Gastrocnemius medialis (tissue), 4 donors: ENCODE results near the gene TTC29. TPM values are rescaled to one million over a fixed set of nuclear protein-coding genes. Genes with fewer than 3 reads are reported as not detected.
"Not testable (repeated sequence)": the region's sequence is repeated elsewhere in the genome, so short reads cannot be mapped to it uniquely, and the experiment has no call there.

Experiments
- ATAC-seq, 2 donors: fragments of 150-250 bp; one replicate each; pipeline ENCODE4 v1.9.1; 2016
- DNase-seq, 2 donors: peaks; one replicate each; pipeline ENCODE4 v3.0.0-alpha.2; 2019
- H3K27ac ChIP-seq, 4 donors: fragments of 200-600 bp; sonication (generic); 1 replicate in 1 of 4; 2 replicates in 3 of 4; pipeline ENCODE4 v1.5.1; 2016 to 2018; ENCODE audit warnings: mild to moderate bottlenecking in 2 of 4, moderate library complexity in 1 of 4
- H3K27me3 ChIP-seq, 3 donors: fragments of 200-600 bp; sonication (generic) in 2 of 3; 1 replicate in 1 of 3; 2 replicates in 2 of 3; pipeline versions ENCODE4 v1.5.1 to v1.6.0; 2016 to 2019; ENCODE audit warnings: mild to moderate bottlenecking in 1 of 3, moderate library complexity in 1 of 3
- H3K36me3 ChIP-seq, 2 donors: fragments of 200-600 bp; sonication (generic) in 1 of 2; one replicate each; pipeline ENCODE4 v1.5.1; 2017 to 2018
- H3K4me1 ChIP-seq, 2 donors: fragments of 200-600 bp; sonication (generic) in 1 of 2; one replicate each; pipeline ENCODE4 v1.5.1; 2016 to 2017; ENCODE audit warnings: mild to moderate bottlenecking in 2 of 2
- H3K4me3 ChIP-seq, 4 donors: fragments of 200-600 bp; sonication (generic) in 3 of 4; 1 replicate in 1 of 4; 2 replicates in 3 of 4; pipeline ENCODE4 v1.5.1; 2016 to 2019; ENCODE audit warnings: mild to moderate bottlenecking in 2 of 4
- H3K9me3 ChIP-seq, 3 donors: fragments of 200-600 bp; sonication (generic) in 2 of 3; 1 replicate in 1 of 3; 2 replicates in 2 of 3; pipeline ENCODE4 v1.5.1; 2016 to 2019
- CTCF ChIP-seq, 5 experiments: fragments of 450-650 bp in 3 of 5; fragments of 200-600 bp in 2 of 5; sonication (generic) in 2 of 5; IDR thresholded peaks in 4 of 5; conservative IDR thresholded peaks in 1 of 5; 1 replicate in 4 of 5; 2 replicates in 1 of 5; pipeline ENCODE4 v1.5.1; 2016 to 2019; ENCODE audit warnings: antibody characterized with exemption in 5 of 5, mild to moderate bottlenecking in 3 of 5, moderate library complexity in 3 of 5
- POLR2A ChIP-seq, 2 donors: fragments of 450-650 bp; IDR thresholded peaks; one replicate each; pipeline ENCODE4 v1.6.1; 2017; ENCODE audit warnings: antibody characterized with exemption in 2 of 2, mild to moderate bottlenecking in 2 of 2, moderate library complexity in 2 of 2
- in situ Hi-C, 4 donors: fragments of 200-750 bp; cut with MboI; loops; one replicate each; pipeline versions ENCODE4 v1.15.0 to v1.8.0; 2017; ENCODE audit warnings: low sequenced_read_pairs in 4 of 4
- intact Hi-C: fragments of 100-400 bp; cut with DNase I; formaldehyde crosslinking; loops from one replicate; pipeline ENCODE4 v1.15.1; 2023; ENCODE audit warnings: low total_unique reads
- total RNA-seq, 4 donors: library from RNA; depleted of rRNA; stranded (reverse); fragments of >200 nt; gene quantifications; one replicate each; pipeline versions ENCODE4 v1.1.0 to v1.2.3, GENCODE V29; 2016

TTC29 gene
- total RNA-seq, 4 donors from 2014 or later = not detected

GRCh38 chr4:146834263-146835034, 111.2 kb downstream of the TTC29 start:
- in situ Hi-C loops (no loop called here), intact Hi-C loops (no loop called here)
- Histone ChIP-seq H3K9me3 (no peaks in the 10 kb centered on the region), H3K4me1 (no peaks in the 10 kb centered on the region), H3K4me3 (no peak overlapping the region), H3K36me3 (no peaks in the 10 kb centered on the region), H3K27me3 (no peaks in the 10 kb centered on the region), H3K27ac (no peak overlapping the region)
- TF ChIP-seq POLR2A (IDR thresholded peaks at IDR 0.05) (no peak), CTCF (IDR thresholded peaks at IDR 0.05 in 4 of 5, conservative IDR thresholded peaks at IDR 0.05 in 1 of 5) (no peak)
- no peak for ATAC-seq
- no peak for DNase-seq

GRCh38 chr4:146833530-146833929, 112.1 kb downstream of the TTC29 start:
- Histone ChIP-seq H3K27ac (no peak overlapping the region), H3K27me3 (no peaks in the 10 kb centered on the region), H3K4me3 (no peak overlapping the region), H3K36me3 (no peaks in the 10 kb centered on the region), H3K9me3 (no peaks in the 10 kb centered on the region), H3K4me1 (no peaks in the 10 kb centered on the region)
- intact Hi-C loops (no loop called here), in situ Hi-C loops (no loop called here)
- ATAC-seq (no peak), DNase-seq (no peak)
- no peak for TF ChIP-seq CTCF (IDR thresholded peaks at IDR 0.05 in 4 of 5, conservative IDR thresholded peaks at IDR 0.05 in 1 of 5)
- TF ChIP-seq POLR2A (IDR thresholded peaks at IDR 0.05) = no peak

GRCh38 chr4:146822980-146823379, 122.7 kb downstream of the TTC29 start:
- H3K9me3 ChIP-seq, H3K27ac ChIP-seq, H3K36me3 ChIP-seq, H3K27me3 ChIP-seq, DNase-seq, in situ Hi-C loops, intact Hi-C loops, ATAC-seq, H3K4me3 ChIP-seq, H3K4me1 ChIP-seq: not testable (repeated sequence)

DNA sequence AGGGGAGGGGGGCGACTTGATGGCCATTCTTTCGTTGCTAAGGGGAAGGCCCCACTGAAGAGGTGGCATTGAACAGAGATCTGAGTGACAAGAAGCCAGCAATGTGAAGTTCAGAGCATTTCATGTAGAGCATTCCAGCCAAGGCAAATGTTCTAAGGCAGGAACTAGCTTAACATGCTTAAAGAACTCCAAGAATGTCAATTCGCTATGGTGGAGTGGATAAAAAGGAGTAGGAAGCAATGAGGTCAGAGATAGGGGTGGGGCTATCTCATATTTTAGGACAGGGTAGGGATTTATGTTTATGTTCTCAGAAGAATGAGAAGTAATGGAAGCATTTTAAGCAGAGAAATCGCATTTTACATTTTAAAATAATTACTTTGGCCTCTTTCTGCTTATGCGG, 130.9 kb downstream of the TTC29 start:
- in situ Hi-C loops (no loop called here), intact Hi-C loops (no loop called here)
- DNase-seq = no peak
- no peaks in the 10 kb centered on the region for H3K9me3 ChIP-seq
- H3K4me3 ChIP-seq = no peak overlapping the region
- no peak for ATAC-seq
- H3K27ac ChIP-seq = no peak overlapping the region
- no peak for TF ChIP-seq POLR2A (IDR thresholded peaks at IDR 0.05)
- no peak for TF ChIP-seq CTCF (IDR thresholded peaks at IDR 0.05 in 4 of 5, conservative IDR thresholded peaks at IDR 0.05 in 1 of 5)
- H3K4me1 ChIP-seq = no peaks in the 10 kb centered on the region
- no peaks in the 10 kb centered on the region for H3K27me3 ChIP-seq
- no peaks in the 10 kb centered on the region for H3K36me3 ChIP-seq

DNA sequence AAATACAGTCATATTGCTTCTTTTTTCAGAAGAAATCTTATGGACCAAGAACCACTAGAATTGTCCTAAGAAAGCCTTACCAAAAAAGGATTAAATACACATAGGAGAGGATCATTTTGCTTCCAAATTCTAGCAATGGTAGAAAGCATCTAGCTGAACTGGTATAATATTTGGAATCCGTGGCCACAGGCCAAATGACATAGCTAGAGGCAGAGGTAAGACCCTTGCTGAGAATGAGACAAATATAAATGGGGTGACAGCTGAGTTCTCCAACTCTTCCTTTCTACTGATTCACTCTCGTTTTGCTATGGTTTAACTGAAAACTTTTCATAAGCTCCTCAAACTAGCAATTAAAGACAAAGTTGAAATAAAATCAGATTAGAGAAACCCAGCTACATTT, 150.0 kb downstream of the TTC29 start:
- intact Hi-C loops (no loop called here), in situ Hi-C loops (no loop called here)
- Histone ChIP-seq H3K4me1 (no peaks in the 10 kb centered on the region), H3K27ac (no peak overlapping the region), H3K9me3 (no peaks in the 10 kb centered on the region), H3K36me3 (no peaks in the 10 kb centered on the region), H3K4me3 (no peak overlapping the region), H3K27me3 (no peaks in the 10 kb centered on the region)
- TF ChIP-seq POLR2A (IDR thresholded peaks at IDR 0.05) (no peak), CTCF (IDR thresholded peaks at IDR 0.05 in 4 of 5, conservative IDR thresholded peaks at IDR 0.05 in 1 of 5) (no peak)
- ATAC-seq = no peak
- no peak for DNase-seq
